ENCODE data around the gene TRMT2A.

TRMT2A gene

DNA sequence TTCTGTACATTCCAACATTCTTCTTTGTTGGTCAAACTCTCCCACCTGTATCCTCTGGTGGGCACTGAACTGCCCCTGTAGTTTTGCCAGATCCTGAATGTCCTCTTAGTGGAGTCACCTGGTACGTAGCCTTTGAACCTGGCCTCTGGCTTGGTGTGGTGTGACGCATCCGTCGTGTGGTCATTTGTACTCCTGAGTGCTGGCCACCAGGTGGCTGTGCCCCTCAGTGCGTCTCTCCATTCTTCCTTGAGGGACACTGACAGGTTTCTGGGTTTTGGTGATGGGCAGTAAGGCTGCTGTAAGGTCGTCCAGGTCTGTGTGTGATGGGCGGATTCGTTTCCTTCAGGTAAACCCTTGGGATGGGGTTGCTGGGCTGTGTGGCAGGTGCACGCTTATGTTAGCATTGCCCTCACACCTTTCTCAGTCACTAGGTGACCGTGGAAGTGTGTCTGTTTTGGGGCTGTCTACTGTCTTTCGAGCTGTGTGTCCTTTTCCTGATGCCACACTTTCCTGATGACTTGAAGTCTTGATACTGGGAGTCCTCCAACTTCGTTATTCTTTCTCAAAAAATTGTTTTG is 14.7 kb downstream of the TRMT2A start:
- DNase-seq (ENCODE audit: low spot score), result no peak

DNA sequence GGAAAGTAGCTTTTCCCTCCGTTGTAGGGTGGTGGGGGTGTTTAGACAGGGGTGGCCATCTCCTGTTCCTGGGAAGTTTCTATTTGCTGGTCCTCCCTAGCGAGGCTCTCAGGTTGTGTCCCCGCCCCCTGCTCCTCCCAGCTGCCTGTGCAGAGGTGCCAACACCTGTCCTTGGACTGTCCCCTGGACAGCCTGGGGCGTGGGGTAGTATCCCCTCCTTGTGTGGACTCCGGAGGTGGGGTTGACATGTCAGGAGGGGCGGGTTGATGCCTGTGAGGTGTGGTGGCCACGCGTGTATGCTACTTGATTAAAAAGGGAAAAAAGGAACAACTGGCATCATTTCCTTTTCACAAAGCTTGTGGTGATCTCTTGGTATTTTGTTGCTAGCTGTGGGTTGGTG is 15.4 kb downstream of the TRMT2A start:
- no peak for DNase-seq (ENCODE audit: low spot score)

DNA sequence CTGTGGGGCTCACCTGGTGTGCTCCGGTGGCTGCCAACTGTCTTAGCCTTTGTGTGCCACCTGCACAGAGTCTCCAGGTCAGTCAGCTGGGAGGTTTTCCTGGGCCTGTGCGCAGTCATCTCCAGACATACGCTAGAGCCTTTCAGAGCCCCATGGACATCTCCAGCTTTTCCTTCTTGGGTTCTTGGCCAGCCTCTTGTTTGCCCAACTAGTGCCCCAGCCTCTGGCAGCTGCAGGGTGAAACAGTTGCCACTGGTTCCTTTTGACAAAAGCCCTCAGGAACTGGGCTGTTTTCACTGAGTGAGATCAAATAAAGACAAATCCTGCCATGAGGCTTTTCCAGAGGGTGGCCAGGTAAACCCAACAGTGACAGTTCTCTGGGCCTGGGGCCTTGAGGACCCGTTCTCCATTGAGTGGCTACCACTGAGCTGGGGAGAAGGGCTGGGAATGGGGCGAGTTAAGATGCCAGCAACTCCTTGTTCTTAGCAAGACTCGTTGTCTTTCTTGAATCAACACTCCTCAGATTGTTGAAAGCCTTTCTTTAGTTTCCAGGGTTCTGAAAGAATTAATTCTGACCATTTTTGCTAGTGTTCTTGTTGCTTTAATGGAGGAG is 17.8 kb downstream of the TRMT2A start:
- DNase-seq (ENCODE audit: low spot score), result no peak

DNA sequence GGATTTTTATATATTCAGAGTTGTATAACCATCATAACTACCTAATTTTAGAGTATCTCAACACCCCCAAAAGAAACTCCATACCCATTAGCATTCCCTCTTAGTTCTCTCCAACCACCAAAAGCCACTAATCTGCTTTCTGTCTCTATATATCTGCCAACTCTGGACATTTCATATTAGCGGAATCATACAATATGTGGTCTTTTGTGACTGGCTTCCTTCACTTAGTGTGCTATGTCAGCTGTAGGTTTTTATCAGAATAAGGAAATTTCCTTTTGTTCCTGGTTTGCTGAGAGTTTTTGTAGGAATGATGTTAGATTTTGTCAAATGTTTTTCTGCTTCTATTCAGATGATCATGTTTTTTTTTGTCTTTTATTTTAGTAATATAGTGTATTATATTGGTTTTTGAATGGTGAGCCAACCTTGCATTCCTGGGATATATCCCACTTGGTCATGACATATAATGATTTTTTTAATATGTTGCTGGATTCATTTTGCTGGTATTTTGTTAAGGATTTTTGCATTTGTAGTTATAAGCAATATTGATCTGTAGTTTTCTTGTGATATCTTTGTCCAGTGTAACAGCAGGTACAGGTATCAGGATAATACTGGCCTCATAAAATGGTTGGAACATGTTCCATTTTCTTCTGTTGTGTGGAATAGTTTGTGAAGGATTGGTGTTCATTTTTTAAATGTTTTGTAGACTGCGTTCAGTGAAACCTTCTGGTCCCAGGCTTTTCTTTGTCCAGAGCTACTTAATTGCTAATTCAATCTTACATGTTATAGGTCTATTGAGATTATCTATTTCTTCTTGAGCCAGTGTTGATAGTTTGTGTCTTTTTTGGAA is 20.2 kb downstream of the TRMT2A start:
- no peak for DNase-seq (ENCODE audit: low spot score)

DNA sequence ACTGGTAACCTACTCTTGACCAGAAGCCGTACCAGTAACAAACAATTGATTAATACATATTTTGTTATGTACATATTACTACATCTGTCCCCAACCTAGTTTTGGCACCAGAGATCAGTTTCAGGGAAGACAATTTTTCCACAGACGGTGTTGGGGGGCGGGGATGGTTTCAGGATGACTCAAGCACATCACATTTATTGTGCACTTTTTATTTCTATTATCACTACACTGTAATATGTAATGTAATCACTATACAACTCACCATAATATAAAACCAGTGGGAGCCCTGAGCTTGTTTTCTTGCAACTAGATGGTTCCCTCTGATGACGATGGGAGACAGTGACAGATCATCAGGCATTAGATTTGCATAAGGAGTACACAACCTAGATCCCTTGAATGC is 21.5 kb downstream of the TRMT2A start:
- DNase-seq (ENCODE audit: low spot score), result no peak

DNA sequence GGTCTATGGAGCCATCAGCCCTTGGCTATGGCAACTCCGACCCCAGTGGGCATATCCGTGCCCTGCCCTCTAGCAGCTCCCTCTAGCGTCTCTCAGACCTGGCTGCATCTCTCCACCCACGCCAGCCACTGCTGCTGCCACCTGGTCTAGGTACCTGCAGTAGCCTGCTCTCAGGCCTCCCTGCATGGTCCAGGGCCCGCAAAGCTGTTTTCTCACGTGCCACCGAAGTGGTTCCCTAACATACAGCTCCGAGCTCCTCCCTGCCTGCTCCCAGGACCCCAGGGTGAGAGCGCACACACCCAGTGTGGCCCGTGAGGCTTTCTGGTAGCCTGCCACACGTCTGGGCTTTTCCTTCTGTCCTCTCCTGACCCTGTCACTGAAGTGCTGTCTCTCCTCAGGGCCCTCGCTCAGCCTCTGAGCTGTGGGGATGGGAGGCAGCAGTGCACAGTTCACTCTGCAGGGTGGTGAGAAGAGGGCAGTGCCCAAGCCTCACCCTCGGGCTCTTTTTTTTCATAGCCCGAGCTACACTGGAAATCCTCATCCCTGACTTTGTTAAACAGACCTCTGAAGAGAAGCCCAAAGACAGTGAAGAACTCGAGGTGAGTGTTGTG is 22.7 kb downstream of the TRMT2A start:
- DNase-seq (ENCODE audit: low spot score), result no peak

DNA sequence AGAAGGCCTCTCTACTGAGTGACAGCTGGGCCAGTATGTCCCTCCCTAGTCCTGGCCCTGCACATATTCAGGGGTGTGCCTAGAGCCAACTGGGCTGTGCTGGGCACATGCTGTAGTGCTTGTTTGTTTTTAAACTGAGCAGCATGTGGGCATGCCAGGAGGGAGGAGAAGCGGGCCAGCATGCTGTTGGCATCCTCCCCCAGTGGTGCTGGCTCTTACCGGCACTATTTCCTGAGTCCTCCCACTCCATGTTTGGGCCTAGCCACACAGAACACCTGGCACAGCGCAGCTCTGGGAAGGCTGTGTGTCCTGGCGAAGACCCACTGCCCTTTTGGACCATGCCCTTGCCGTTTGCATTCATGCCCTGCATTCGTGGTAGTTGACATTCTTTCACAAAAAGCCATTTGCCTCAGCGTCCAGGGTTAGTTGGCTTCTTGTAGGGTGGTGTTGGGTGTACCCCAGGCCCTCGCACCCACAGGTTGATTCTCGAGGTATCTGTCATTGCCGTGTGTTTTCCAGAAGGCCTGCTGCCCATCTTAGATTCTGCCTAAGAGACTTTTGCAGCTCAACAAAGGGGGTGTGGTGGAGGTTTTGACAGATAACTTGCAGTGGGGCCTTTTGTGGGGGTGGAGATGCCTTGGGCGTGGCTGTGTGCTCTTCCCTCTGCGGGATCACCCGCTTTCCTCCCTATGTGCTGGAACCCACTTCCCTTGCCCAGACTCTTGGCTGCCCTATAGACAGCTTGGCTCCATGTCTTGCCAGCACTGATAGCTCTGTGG is 23.4 kb downstream of the TRMT2A start:
- DNase-seq (ENCODE audit: low spot score), result no peak

DNA sequence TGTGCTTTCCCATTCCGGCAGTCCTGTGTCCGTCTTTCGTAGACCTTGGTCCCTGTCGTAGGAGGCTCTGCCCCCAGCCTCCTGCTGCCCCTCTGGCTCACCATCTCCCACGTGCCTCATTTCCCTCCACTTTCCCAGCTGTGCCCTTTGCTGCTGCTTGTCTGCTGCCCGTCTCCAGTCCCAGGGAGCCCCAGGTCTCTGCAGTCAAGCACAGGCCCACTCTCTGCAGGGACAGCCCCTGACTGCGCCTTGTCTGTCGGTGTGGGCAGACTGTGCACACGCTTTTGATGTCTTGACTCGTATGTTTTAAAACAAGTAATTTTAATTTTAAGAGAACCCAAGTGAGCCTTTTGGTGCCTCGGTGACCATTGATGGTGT is 24.6 kb downstream of the TRMT2A start:
- no peak for DNase-seq (ENCODE audit: low spot score)

DNA sequence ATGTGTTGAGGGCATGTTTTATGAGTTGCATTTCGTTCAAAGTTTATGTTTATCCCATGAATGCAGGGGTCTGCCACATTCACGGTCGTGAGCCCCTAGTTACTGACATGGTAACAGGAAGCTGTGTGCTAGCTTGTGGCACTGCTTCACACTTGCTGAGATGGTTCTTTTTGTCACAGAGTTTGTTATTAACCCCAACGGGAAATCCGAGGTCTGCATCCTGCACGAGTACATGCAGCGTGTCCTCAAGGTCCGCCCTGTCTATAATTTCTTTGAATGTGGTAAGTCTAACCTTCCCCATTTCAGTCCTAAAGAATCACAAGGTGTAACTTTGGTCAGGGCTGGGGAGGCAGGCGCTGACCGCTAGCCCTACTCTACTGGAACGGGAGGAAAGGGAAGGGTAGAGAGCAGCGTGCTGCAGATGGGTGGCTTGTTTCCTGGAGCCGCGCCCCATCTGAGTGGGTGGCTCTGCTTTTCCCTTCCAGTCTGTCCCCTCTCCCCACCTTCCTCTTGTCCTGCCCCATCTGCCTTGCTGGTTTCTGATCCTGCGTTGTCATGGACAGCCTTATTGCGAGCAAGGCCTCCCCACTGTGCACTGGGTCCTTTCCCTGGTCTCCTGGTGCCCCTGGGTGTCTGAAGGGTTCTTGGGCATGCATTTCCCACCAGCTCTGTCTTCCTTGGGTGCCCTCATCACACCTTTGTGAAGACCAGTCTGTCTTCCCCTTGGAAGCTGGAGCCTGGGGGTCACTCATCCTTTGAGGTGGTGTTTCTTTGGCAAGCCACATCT is 25.1 kb downstream of the TRMT2A start:
- no peak for DNase-seq (ENCODE audit: low spot score)

DNA sequence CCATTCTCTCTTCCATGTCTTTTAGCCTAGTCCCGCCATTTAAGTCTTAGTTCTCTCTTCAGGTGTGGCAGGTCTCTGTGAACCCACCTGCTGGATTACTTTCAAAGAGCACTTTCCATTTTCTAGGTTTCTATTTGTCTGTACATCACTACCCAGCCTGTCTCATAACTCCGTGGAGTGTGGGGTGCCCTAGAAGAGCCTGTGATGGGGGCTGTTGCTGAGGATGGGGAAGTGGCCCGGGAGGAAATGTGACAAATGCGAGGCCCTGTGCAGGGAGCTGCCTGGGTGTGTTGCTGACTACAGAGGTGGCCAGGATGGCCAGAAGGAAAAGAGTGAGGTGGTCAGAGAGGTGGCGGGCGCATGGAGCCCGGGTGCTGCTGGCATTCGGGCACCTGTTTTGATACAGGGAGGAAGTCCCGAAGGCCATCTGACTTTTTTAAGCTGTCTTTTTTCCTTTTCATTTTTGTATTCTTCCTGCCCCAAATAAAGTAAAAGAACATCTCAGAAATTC is 26.2 kb downstream of the TRMT2A start:
- no peak for DNase-seq (ENCODE audit: low spot score)

DNA sequence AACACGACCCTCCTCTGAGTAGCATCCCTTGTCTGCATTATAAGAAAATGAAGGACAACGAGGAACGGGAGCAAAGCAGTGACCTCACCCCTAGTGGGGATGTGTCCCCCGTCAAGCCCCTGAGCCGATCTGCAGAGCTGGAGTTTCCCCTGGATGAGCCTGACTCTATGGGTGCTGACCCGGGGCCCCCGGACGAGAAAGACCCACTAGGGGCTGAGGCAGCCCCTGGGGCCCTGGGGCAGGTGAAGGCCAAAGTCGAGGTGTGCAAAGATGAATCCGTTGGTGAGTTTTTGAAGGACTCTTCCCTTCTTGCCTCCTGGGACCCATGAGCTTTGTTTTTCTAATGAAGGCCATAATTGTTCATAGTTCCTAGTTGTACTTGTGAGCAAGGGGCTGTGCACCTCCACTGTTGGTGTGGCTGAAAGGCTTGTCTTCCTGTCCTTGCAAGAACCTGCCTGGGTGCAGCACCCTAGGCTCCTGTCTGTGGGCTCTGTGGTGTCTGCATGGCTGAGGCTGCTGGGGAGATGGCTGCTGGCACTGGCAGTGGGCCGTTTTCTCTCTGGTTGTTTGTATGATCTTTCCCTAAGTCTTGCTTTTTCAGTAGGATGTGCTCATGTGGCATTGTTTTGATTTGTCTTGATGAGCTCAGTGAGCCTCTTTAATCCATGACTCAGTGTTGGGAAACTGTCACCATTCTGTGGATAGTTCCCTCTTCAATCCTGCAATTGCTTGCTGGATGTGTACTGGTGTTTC is 26.9 kb downstream of the TRMT2A start:
- no peak for DNase-seq (ENCODE audit: low spot score)

DNA sequence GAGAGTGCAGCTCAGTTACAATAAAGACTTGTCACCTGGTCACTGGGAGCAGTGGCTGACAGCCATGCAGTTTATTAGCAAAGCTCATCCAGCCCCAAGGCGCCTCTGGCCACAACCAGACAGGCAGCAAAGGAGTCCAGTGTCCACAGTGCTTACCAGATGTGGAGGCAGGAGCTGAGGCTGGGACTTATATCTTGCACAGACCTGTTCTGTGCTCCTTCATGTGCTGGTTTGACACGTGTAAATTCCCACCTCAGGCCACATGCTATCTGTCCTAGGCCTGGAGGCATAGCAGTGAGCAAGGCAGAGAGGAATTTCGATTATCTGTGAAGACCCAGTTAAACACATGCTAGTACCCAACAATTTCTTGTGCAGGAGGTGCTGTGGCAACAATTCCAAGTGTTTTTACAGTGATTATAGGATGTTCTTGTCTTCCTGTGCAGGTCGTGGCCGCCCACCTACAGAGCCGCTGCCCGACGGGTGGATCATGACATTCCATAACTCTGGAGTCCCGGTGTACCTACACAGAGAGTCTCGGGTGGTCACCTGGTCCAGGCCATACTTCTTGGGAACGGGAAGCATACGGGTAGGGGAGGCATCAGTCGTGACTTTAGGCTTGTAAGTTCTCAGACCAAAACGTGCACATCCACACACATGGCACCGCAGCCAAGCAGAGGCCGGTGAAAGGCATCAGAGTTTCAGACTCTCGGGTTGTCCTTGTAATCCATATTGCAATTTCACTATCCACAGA is 27.6 kb downstream of the TRMT2A start:
- no peak for DNase-seq (ENCODE audit: low spot score)

DNA sequence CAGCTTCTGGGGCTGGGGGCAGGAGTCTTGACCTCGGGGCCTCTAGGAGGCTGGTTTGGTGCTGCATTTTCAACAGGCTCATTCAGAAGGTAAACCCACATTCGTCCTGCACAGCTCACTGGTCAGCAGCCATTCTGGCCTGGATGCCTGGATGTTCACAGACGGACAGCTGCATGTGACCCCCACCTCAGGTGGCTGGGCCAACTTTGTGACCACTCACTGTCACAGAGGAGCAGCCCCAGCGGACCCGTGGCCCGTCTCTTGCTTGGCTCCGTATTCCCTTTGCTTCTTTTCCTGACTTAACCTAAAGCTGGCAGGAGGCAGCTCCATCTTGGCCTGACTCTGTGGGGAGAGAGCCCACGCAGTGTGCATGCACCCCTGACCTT is 28.8 kb downstream of the TRMT2A start:
- no peak for DNase-seq (ENCODE audit: low spot score)

DNA sequence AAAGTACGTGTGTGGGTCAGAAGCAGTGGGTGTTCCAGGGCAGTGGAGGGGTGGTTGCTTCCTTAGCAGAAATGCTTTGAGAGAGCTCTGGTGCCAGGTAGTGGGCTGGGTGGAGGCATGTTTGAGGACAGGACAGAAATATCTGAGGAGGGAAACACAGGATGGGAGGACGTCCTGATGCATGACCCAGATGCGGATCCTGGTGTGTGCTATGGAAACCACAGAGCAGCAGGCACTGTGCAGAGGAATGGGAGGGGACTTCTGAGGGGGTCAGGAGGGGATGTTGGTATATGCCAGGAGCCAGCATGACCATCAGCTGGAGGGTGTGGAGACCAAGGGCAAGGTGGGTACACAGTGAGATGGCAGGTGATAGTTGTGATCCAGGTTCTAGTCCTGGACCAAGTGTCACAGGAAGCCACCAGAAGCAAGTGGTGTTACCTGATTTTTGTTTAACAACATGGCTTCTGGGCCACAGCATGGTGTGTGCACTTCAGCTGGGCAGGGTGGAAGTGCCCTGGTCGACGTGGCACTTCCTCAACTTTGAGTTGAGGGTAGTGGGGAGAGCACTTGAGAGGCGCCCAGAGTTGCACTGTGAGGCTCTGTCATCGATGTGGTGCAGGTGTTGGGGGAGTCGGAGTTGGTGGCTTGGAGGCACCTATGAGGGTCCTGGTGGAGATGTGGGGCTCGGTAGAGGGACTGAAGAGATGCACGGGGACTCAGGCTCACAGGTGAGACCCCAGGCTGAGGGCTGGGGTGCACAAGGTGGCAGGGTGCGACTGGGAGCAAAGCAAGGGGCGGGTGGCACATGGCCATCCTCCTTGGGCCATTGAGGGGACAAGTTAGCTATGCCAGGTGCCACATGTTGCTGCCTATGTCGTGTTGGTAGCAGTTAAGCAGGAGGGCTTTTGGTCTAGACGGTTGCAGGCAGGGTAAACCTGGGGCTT is 29.4 kb downstream of the TRMT2A start:
- no peak for DNase-seq (ENCODE audit: low spot score)

DNA sequence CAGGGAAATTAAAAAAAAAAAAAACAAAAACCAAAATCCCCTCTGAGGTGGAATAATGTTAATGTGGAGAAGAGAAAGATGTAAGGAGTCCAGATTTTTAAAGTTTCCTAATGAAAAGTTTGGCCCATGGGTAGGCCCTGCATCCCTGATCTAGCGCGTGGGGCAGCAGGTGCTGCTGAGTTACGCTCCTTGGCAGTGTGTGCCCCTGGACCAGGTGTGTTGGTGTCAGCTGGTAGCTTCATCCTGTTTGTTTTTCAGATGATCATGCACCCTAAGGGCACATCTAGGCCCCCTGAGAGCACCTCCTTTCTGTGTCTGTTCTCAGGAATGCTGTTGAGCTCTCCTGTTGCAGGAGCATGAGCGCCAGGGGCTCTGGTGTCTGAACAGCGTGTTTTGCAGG is 30.3 kb downstream of the TRMT2A start:
- no peak for DNase-seq (ENCODE audit: low spot score)

DNA sequence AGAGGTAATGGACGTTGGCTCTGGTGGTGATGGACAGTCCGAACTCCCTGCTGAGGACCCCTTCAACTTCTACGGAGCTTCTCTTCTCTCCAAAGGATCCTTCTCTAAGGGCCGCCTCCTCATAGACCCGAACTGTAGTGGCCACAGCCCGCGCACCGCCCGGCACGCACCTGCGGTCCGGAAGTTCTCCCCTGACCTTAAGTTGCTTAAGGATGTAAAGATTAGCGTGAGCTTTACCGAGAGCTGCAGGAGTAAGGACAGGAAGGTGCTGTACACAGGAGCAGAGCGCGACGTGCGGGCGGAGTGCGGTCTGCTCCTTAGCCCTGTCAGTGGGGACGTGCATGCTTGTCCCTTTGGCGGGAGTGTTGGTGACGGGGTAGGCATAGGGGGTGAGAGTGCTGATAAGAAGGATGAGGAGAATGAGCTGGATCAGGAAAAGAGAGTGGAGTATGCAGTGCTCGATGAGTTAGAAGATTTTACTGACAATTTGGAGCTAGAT is 30.9 kb downstream of the TRMT2A start:
- DNase-seq (ENCODE audit: low spot score), result no peak

DNA sequence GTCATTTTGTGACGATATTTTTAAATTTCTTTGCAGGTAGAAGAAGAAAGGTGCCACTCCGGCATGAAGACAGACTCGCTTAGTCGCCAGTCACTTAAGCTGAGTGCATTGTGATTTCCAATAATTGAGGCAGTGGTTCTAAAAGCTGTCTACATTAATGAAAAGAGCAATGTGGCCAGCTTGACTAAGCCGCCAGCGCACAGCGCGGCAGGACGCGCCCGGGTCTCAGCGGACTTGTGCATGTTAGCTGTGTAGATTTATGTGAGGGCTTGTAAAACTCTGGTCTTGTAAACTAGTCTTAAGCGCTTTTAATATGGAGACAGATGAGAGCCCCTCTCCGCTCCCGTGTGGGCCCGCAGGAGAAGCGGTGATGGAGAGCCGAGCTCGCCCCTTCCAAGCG is 31.4 kb downstream of the TRMT2A start:
- no peak for DNase-seq (ENCODE audit: low spot score)
